ENCODE data around the gene FGF18. TPM values are rescaled to one million over a fixed set of nuclear protein-coding genes. Genes with fewer than 3 reads are reported as not detected.

Gene FGF18
- total RNA-seq, 2 donors from 2014 or later: 0.41 to 0.51 TPM

DNA sequence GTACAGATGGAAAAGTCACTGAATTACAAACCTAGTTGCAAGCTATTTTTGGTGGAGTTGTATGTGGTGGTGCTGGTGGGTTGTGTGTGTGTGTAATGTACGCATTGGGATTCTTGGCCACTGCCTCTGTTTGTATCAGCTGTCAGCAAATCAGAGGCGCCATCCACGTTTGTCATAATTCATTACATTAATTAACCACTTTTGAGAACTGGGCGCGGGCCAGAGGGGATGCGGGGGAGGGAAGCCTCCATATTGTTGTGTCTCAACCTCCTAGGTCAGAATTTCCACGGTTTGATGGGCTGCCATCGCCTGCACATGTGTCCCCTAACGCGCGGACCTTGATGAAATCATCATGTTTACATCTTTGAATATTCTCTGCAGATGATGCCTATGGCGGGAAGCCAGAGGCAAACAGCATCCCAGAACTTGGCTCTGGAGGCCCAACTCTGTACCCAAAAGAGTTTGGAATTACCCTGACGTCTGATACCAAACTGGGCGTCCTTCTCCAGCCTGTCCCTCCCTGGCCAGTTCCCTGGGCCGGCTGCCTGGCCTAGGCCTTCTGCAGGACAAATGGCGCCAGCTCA lies 54.9 kb downstream of the FGF18 start:
- no peak overlapping the region for H3K27ac ChIP-seq
- 85% methylated on average over 16 of the region's 16 CpGs for WGBS
- H3K36me3 ChIP-seq: no peaks in the 10 kb centered on the region

DNA sequence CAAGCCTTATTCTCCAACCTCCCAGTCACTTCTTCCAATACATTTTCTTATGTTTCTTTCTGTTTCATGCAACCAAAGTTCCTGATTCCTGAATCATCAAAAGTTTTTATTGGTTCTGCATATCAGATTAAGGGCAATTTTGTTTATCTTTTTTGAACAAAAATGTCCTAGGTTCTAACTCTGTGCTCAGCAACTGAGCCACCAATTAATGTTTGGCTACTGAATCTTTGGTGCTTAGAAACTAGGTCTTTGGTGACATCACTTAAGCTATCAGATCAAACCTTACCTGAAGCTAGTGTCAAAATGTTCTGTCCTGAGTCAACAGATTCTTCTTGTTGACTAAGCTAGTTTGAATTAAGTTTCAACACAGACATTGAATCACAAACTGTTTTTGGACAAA lies 56.1 kb downstream of the FGF18 start:
- intact Hi-C loops (cut with DNase I): no loop called here
- H3K4me1 ChIP-seq (replicated peaks): no peaks in the 10 kb centered on the region
- TF ChIP-seq POLR2AphosphoS5 (IDR thresholded peaks at IDR 0.05) (no peak), POLR2A (IDR thresholded peaks at IDR 0.05) (no peak)
- TF ChIP-seq, protein P1, sequence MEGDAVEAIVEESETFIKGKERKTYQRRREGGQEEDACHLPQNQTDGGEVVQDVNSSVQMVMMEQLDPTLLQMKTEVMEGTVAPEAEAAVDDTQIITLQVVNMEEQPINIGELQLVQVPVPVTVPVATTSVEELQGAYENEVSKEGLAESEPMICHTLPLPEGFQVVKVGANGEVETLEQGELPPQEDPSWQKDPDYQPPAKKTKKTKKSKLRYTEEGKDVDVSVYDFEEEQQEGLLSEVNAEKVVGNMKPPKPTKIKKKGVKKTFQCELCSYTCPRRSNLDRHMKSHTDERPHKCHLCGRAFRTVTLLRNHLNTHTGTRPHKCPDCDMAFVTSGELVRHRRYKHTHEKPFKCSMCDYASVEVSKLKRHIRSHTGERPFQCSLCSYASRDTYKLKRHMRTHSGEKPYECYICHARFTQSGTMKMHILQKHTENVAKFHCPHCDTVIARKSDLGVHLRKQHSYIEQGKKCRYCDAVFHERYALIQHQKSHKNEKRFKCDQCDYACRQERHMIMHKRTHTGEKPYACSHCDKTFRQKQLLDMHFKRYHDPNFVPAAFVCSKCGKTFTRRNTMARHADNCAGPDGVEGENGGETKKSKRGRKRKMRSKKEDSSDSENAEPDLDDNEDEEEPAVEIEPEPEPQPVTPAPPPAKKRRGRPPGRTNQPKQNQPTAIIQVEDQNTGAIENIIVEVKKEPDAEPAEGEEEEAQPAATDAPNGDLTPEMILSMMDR (IDR thresholded peaks at IDR 0.05): no peak
- no peaks in the 10 kb centered on the region for H3K36me3 ChIP-seq
- H3K9me3 ChIP-seq: no peaks in the 10 kb centered on the region
- DNase-seq (ENCODE audit: low spot score): no peak
- no peak overlapping the region for H3K4me3 ChIP-seq
- H3K27me3 ChIP-seq (replicated peaks; ENCODE audit: insufficient read depth): no peaks in the 10 kb centered on the region
- no peak overlapping the region for H3K27ac ChIP-seq

More for the DNA sequence above, 54.9 kb downstream of the FGF18 start:
- no peaks in the 10 kb centered on the region for H3K27me3 ChIP-seq (replicated peaks; ENCODE audit: insufficient read depth)
- no peaks in the 10 kb centered on the region for H3K9me3 ChIP-seq
- no peak for TF ChIP-seq POLR2AphosphoS5 (IDR thresholded peaks at IDR 0.05)
- TF ChIP-seq, protein P1 (IDR thresholded peaks at IDR 0.05): no peak
- TF ChIP-seq POLR2A (IDR thresholded peaks at IDR 0.05): no peak
- no peaks in the 10 kb centered on the region for H3K4me1 ChIP-seq (replicated peaks)
- intact Hi-C loops (cut with DNase I): no loop called here
- DNase-seq (ENCODE audit: low spot score): no peak
- no peak overlapping the region for H3K4me3 ChIP-seq

DNA sequence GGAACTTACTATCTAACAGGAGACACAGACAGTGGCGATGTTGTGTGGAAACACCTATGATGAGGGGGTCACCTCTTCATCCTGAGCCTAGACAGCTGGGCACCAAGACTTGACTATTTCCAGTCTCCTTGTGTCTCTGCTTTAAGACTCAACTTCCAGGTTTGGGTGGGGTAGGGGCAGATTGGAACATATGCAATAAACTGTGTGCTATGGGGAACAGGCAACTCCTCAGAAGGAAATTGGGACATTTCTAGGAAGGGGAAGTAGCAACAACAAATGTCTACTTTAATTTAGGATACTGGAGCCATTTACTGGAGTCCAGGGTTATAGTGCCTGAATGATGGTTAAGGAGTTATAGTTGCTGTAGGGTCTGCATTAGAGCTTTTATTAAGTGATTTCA lies 57.3 kb downstream of the FGF18 start:
- Histone ChIP-seq H3K4me3 (no peak overlapping the region), H3K9me3 (no peaks in the 10 kb centered on the region), H3K4me1 (replicated peaks) (no peaks in the 10 kb centered on the region), H3K27me3 (replicated peaks; ENCODE audit: insufficient read depth) (no peaks in the 10 kb centered on the region), H3K27ac (no peak overlapping the region), H3K36me3 (no peaks in the 10 kb centered on the region)
- intact Hi-C loops (cut with DNase I): no loop called here
- TF ChIP-seq POLR2A (IDR thresholded peaks at IDR 0.05) (no peak), POLR2AphosphoS5 (IDR thresholded peaks at IDR 0.05) (no peak)
- TF ChIP-seq, protein P1 (IDR thresholded peaks at IDR 0.05): no peak
- 100% methylated on average over 1 of the region's 1 CpG for WGBS
- no peak for DNase-seq (ENCODE audit: low spot score)

DNA sequence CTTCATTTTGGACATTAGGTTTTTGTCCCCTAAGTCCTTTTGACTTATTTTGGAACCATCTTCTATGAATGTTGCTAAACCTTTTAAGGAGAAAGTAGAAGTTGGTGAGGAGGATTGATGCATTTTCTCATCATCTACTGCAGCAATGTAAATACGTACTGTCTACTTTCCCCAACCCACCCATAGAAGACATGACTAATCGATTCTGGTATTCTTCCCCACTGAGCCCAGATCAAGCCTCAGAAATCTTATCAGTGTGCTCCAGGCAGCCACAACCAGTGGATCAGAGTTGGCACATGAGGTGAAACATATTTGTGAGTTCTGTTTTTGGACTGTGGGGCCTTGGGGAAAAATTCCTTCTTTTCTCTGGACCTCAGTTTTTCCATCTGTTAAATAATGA lies 57.7 kb downstream of the FGF18 start:
- WGBS: 84% methylated on average over 2 of the region's 2 CpGs
- TF ChIP-seq, protein P1 (IDR thresholded peaks at IDR 0.05): no peak
- TF ChIP-seq POLR2AphosphoS5 (IDR thresholded peaks at IDR 0.05) (no peak), POLR2A (IDR thresholded peaks at IDR 0.05) (no peak)
- Histone ChIP-seq H3K4me1 (replicated peaks) (no peaks in the 10 kb centered on the region), H3K27me3 (replicated peaks; ENCODE audit: insufficient read depth) (no peaks in the 10 kb centered on the region), H3K36me3 (no peaks in the 10 kb centered on the region), H3K4me3 (no peak overlapping the region), H3K27ac (no peak overlapping the region), H3K9me3 (no peaks in the 10 kb centered on the region)
- no peak for DNase-seq (ENCODE audit: low spot score)
- intact Hi-C loops (cut with DNase I): no loop called here

DNA sequence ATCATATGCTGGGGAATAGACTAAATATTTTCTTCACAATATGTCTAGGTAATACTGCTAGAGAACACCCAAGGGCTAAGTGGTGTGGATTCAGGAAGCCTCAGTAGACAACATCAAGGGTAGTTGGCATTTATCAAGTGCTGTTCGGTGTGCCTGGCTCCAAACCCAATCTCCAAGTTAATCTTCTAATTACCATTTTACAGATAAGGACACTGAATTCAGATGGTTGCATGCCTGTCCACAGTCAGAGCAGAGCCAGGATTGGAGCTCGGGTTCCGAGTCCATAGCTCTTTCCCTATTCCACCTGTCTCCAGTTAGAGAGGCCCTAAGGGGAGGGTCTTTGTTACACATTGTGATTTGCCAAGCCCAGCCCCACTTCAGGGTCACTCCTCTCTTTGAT lies 58.2 kb downstream of the FGF18 start:
- TF ChIP-seq POLR2A (IDR thresholded peaks at IDR 0.05) (no peak), POLR2AphosphoS5 (IDR thresholded peaks at IDR 0.05) (no peak)
- TF ChIP-seq, protein P1 (IDR thresholded peaks at IDR 0.05): no peak
- Histone ChIP-seq H3K4me1 (replicated peaks) (no peaks in the 10 kb centered on the region), H3K27me3 (replicated peaks; ENCODE audit: insufficient read depth) (no peaks in the 10 kb centered on the region), H3K27ac (no peak overlapping the region), H3K4me3 (no peak overlapping the region), H3K9me3 (no peaks in the 10 kb centered on the region), H3K36me3 (no peaks in the 10 kb centered on the region)
- DNase-seq (ENCODE audit: low spot score): no peak
- intact Hi-C loops (cut with DNase I): no loop called here
- WGBS: 79% methylated on average over 3 of the region's 3 CpGs
